SK-N-SH (cell line): ENCODE data around the gene EDEM2. TPM values are rescaled to one million over a fixed set of nuclear protein-coding genes. Genes with fewer than 3 reads are reported as not detected.

Experiments
- CTCF ChIA-PET: fragments of 300-600, 350-600 bp; formaldehyde crosslinking; extraction: SDS; loops from one replicate; lab custom pipeline; 2021; lab: Yijun Ruan, JAX
- POLR2A ChIA-PET: fragments of 350-600 bp; sonication (Branson Sonifier 250); formaldehyde crosslinking; extraction: SDS; loops from one replicate; lab custom pipeline; 2020; ENCODE audit warnings: antibody characterized with exemption, inconsistent platforms; lab: Yijun Ruan, JAX
- DNase-seq: peaks from one replicate; pipeline ENCODE4 v3.0.0; 2012
- H2AFZ ChIP-seq: fragments of 200-600 bp; sonication (generic); 2 replicates; pipeline ENCODE4 v1.8.1; 2016; ENCODE audit warnings: antibody characterized with exemption, mild to moderate bottlenecking, low read depth
- H3F3A ChIP-seq: fragments of 200-600 bp; sonication (generic); replicated peaks from 2 replicates; pipeline ENCODE3; 2016; ENCODE audit warnings: antibody characterized with exemption, mild to moderate bottlenecking; ENCODE audit not compliant: insufficient read depth
- H3K27ac ChIP-seq, 2 experiments: fragments of 200-500 bp in 1 of 2; fragments of 200-600 bp in 1 of 2; sonication (Bioruptor generic) in 1 of 2; sonication (generic), shearing (Covaris generic) in 1 of 2; 2 replicates each; pipeline versions ENCODE4 v1.5.1 to v1.6.1; 2014 to 2016; ENCODE audit warnings: low read depth in 2 of 2, inconsistent platforms in 1 of 2, low read length in 1 of 2, mild to moderate bottlenecking in 1 of 2, mixed read lengths in 1 of 2
- H3K27me3 ChIP-seq: fragments of 200-600 bp; sonication (generic), shearing (Covaris generic); 2 replicates; pipeline ENCODE4 v1.6.1; 2016; ENCODE audit warnings: mixed run types; ENCODE audit not compliant: insufficient read depth
- H3K36me3 ChIP-seq, 2 experiments: fragments of 200-500 bp in 1 of 2; fragments of 200-600 bp in 1 of 2; sonication (Bioruptor generic) in 1 of 2; sonication (generic) in 1 of 2; replicated peaks in 1 of 2; 2 replicates each; pipeline versions ENCODE3 to v1.5.1; 2014 to 2016; ENCODE audit warnings: low read length in 1 of 2, mild to moderate bottlenecking in 1 of 2; ENCODE audit not compliant: insufficient read depth in 2 of 2, control insufficient read depth in 1 of 2
- H3K4me1 ChIP-seq, 2 experiments: fragments of 200-500 bp in 1 of 2; fragments of 200-600 bp in 1 of 2; sonication (Bioruptor generic) in 1 of 2; sonication (generic), shearing (Covaris generic) in 1 of 2; 2 replicates each; pipeline versions ENCODE4 v1.5.1 to v1.6.1; 2014 to 2016; ENCODE audit warnings: low read depth in 1 of 2, low read length in 1 of 2, mixed run types in 1 of 2; ENCODE audit not compliant: insufficient read depth in 2 of 2, control insufficient read depth in 1 of 2
- H3K4me2 ChIP-seq: fragments of 200-600 bp; sonication (generic), shearing (Covaris generic); 2 replicates; pipeline ENCODE4 v1.6.1; 2017; ENCODE audit warnings: mixed run types
- H3K4me3 ChIP-seq, 2 experiments: fragments of 200-500 bp in 1 of 2; fragments of 200-600 bp in 1 of 2; sonication (Bioruptor generic) in 1 of 2; sonication (generic), shearing (Covaris generic) in 1 of 2; 2 replicates each; pipeline versions ENCODE4 v1.5.1 to v1.8.1; 2014 to 2016; ENCODE audit warnings: low read depth in 2 of 2, inconsistent platforms in 1 of 2, low read length in 1 of 2, mild to moderate bottlenecking in 1 of 2, mixed read lengths in 1 of 2, moderate library complexity in 1 of 2
- H3K79me2 ChIP-seq: fragments of 200-600 bp; sonication (generic); 2 replicates; pipeline ENCODE4 v1.8.1; 2017; ENCODE audit warnings: mild to moderate bottlenecking; ENCODE audit not compliant: insufficient read depth
- H3K9ac ChIP-seq: fragments of 200-600 bp; sonication (generic); 2 replicates; pipeline ENCODE4 v1.6.1; 2017; ENCODE audit warnings: mixed run types
- H3K9me2 ChIP-seq: fragments of 200-600 bp; sonication (generic); 2 replicates; pipeline ENCODE4 v1.6.1; 2017; ENCODE audit warnings: mixed run types
- H3K9me3 ChIP-seq: fragments of 200-600 bp; sonication (generic); 2 replicates; pipeline ENCODE4 v1.6.1; 2017; ENCODE audit warnings: mixed run types, mild to moderate bottlenecking, moderate library complexity
- H4K20me1 ChIP-seq: fragments of 200-600 bp; sonication (generic); 2 replicates; pipeline ENCODE4 v1.6.1; 2017; ENCODE audit warnings: mild to moderate bottlenecking, mixed run types; ENCODE audit not compliant: insufficient read depth
- WGBS: methylation state at CpG from one replicate; pipeline ENCODE4 v1.1.6; 2017; ENCODE audit warnings: low lambda C conversion rate; 5-methylcytosine and 5-hydroxymethylcytosine counted together
- polyA plus RNA-seq, 3 experiments: library from polyadenylated mRNA; depleted of rRNA; stranded (reverse); fragments of >200 nt; gene quantifications; 2 replicates each; pipeline ENCODE4 v1.2.3, GENCODE V29; 2012
- small RNA-seq, 7 experiments: library from RNA; depleted of rRNA; stranded (forward); fragments of <200 nt; gene quantifications; one replicate each; pipeline ENCODE3, GENCODE V24; 2012
- TF ChIP-seq, protein P1 (sequence below): IDR thresholded peaks from 2 replicates; pipeline ENCODE4 v1.4.0; 2012; ENCODE audit warnings: low read depth, borderline replicate concordance

Gene EDEM2
- polyA plus RNA-seq, 1 of the 3 experiments (the other 2 are of a cell fraction), result 34.3 TPM

- CTCF ChIA-PET, result interaction anchor here (1.6 kb wide), 1 partner anchor 30 kb away, joined by 12 read pairs; no protein-coding TSS in a partner anchor
- TF ChIP-seq, protein P1, sequence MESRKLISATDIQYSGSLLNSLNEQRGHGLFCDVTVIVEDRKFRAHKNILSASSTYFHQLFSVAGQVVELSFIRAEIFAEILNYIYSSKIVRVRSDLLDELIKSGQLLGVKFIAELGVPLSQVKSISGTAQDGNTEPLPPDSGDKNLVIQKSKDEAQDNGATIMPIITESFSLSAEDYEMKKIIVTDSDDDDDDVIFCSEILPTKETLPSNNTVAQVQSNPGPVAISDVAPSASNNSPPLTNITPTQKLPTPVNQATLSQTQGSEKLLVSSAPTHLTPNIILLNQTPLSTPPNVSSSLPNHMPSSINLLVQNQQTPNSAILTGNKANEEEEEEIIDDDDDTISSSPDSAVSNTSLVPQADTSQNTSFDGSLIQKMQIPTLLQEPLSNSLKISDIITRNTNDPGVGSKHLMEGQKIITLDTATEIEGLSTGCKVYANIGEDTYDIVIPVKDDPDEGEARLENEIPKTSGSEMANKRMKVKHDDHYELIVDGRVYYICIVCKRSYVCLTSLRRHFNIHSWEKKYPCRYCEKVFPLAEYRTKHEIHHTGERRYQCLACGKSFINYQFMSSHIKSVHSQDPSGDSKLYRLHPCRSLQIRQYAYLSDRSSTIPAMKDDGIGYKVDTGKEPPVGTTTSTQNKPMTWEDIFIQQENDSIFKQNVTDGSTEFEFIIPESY, result no peak
Observed at GRCh38 chr20:35066194-35066593, 80.9 kb downstream of the EDEM2 start.

More at GRCh38 chr20:35066194-35066593, 80.9 kb downstream of the EDEM2 start:
- H4K20me1 ChIP-seq, result peaks cover 62% of the 10 kb centered on the region
- peaks cover 98% of the 10 kb centered on the region for H3K79me2 ChIP-seq
- H3K9me2 ChIP-seq, result no peaks in the 10 kb centered on the region
- H3K27ac ChIP-seq, result no peak overlapping the region
- H3K36me3 ChIP-seq, result peaks cover 15 to 37% of the 10 kb centered on the region in 2 experiments
- no peak overlapping the region for H3K9ac ChIP-seq
- H3K4me1 ChIP-seq, result peaks cover 0 to 13% of the 10 kb centered on the region in 2 experiments; a peak in 1 of 4 replicates
- no peak for DNase-seq
- 93% methylated on average over 6 of the region's 6 CpGs for WGBS
- POLR2A ChIA-PET, result no interaction called here
- H3K4me3 ChIP-seq, result no peak overlapping the region
- H3K27me3 ChIP-seq, result no peaks in the 10 kb centered on the region
- H3F3A ChIP-seq, result peaks cover 6% of the 10 kb centered on the region
- H3K4me2 ChIP-seq, result no peak overlapping the region
- H2AFZ ChIP-seq, result no peak overlapping the region
- H3K9me3 ChIP-seq, result no peaks in the 10 kb centered on the region

Small RNA genes within 50 kb of the gene (small RNA-seq; reads per million reads assigned to genes)
- gene RF00275, result 0 reads per million in 7 experiments
- gene RNA5SP483, result 0 to 2.3 (median 0) reads per million in 7 experiments

Other genes with a start within 250 kb of the EDEM2 start
- 95.6 and 117 TPM in 2 replicates for gene GSS, start 191.5 kb downstream of the EDEM2 start, polyA plus RNA-seq (2012; rRNA removed)
- gene MYH7B, start 191.5 kb downstream of the EDEM2 start, polyA plus RNA-seq (2012; rRNA removed), result 0.32 and 0.41 TPM in 2 replicates
- gene TRPC4AP, start 54.5 kb downstream of the EDEM2 start, polyA plus RNA-seq (2012; rRNA removed), result 57.4 and 69.6 TPM in 2 replicates
- gene PROCR, start 24.7 kb upstream of the EDEM2 start, polyA plus RNA-seq (2012; rRNA removed), result 23.5 and 29.5 TPM in 2 replicates
- gene MMP24, start 79.4 kb upstream of the EDEM2 start, polyA plus RNA-seq (2012; rRNA removed), result 18.1 and 19.0 TPM in 2 replicates
- gene MMP24OS, start 130.8 kb upstream of the EDEM2 start, polyA plus RNA-seq (2012; rRNA removed), result 52.4 and 53.1 TPM in 2 replicates
- gene EIF6, start 137.4 kb upstream of the EDEM2 start, polyA plus RNA-seq (2012; rRNA removed), result 343 and 356 TPM in 2 replicates
- gene FAM83C, start 145.1 kb upstream of the EDEM2 start, polyA plus RNA-seq (2012; rRNA removed), result not detected in 2 replicates